GM21390 (cell line): ENCODE measurements around the gene MLYCD.

Source experiments
- ATAC-seq: cut with Tn5 transposase; IDR thresholded peaks from one replicate; pipeline ENCODE4 v1.9.1; 2021; ENCODE audit not compliant: unreplicated experiment

The MLYCD gene

GRCh38 chr16:83898463-83899271 is at the start of gene MLYCD:
Gene MLYCD, plus strand, starts transcription at chr16:83899115. Its CDS starts 30 bp downstream, at chr16:83899145.
- peak; percentile 92 for ATAC-seq

DNA sequence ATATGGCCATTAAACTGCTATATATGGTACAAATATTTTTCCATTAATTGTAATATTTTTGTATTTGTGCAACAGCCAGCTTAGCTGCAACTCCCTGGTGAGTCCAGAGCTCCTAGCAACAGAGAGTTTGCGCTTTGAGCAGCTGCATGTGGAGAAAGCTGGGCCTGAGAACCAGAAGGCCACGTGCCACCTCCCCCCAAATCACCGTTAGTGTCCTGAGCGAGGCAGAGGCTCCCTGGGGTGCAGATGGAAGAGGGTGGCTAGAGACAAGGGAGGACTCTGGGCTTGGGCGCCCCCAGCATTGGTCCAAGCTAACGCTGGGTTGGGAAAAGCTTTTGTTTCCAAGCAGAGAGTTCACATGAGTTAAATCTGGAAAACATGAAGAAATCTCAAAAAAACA is 49.5 kb upstream of the MLYCD start:
- ATAC-seq, result no peak

DNA sequence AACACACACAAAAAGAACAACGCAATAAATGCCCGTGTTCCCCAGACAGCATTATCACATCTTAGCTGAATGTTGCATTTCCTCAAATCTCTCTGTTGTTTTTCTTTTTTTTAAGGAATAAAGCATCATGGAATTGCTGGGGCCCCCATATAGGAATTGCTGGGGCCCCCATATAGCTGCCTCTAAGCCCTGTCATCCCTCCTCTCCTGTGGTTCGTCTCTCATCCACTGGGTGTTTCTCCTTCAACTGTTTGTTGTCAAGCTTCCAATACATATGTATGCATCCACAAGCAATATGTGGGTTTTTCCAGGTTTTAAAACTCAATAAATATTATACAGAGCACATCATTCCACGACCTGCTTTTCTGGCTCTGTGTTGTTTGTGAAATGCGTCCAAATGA is 48.0 kb upstream of the MLYCD start:
- no peak for ATAC-seq

GRCh38 chr16:83851473-83851872 is 47.4 kb upstream of the MLYCD start:
- ATAC-seq, result no peak

DNA sequence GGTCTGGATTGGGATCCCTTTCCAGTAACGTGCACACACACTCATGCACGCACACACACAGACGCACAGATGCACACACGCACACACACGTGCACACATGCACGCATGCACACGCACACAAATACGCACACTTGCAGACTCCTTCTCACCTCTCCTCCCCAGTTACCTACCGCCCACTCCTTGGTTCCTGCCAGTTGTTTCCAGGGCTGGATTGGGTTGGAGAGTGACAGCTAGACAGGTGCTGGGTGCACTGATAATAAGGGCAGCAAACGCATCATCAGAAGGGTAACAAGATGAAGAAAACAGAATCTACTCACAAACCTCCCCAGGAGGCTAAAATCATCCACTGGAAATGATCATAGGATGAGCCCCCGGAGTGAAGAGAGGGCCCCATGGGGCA is 46.1 kb upstream of the MLYCD start:
- ATAC-seq, result no peak

GRCh38 chr16:83853834-83854233 is 45.1 kb upstream of the MLYCD start:
- ATAC-seq, result no peak

DNA sequence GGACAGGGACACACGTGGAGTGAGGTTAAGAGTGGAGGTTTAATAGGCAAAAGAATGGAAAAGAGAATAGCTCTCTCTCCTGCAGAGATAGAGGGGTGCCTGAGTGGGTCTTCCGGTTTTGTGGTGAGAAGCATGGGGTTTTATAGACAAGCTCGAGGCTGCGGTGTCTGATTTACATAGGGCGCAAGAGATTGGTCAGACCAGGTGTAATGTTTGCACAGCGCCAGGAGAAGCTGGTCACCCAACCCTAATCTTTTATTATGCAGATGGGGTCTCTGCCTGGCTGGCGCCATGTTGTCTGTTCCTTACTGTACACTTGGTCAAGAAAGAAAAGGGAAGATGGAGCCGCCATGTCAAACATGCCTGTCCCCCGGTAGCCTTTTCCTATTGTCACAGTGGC is 44.5 kb upstream of the MLYCD start:
- no peak for ATAC-seq

DNA sequence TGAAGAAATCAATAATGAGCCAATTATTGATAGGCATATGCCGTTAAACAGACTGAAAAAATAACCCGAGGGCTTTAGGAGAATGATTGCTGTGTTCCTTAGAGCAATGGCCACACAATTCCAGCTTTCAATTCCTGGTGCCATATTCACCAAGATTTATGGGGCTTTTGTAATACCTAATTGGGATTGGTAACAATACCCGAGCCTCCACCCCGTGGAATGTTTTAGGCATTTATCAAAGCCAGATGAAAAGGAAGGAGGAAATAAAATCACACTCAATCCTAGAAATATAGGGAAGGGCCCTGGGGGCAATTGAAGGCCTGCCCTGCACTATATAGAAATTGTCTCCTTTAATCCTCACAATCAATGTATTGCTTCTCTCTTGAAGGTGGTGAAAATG is 42.1 kb upstream of the MLYCD start:
- ATAC-seq, result no peak

DNA sequence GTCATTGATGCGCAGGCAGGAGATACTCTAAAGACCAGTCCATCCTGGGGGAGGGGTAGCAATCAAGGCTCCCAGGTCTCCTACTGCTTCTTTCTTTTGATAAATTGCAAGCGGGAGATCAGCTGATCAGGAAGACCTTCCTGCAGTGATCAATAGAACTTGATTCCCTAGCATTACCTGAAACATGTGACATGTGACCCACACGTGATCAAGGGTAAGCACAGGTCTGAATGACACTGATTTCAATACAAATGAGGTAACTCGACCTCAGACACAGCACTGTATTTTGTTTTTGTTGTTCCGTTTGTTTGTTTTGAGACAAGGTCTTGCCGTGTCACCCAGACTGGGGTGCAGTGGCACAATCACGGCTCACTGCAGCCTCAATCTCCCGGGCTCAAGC is 39.6 kb upstream of the MLYCD start:
- no peak for ATAC-seq

- no peak for ATAC-seq
Measured at GRCh38 chr16:83862661-83863060, 36.3 kb upstream of the MLYCD start.

DNA sequence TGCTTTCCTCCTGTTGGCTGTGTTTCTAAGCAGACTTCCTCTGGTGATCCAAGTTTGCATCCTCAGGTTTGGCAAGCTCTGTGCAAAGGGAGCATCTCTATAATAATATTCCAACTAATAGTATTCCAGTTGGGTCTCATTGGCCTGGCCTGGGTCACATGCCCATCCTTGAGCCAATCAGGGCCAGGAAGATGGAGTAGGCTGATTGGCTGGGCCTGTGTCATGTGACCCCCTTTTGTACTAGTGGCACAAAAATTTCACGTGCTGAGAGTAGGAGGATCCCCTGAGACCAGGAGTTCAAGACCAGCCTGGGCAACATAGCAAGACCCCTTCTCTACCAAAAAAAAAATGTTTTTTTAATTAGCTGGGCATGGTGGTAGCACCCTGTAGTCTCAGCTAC is 35.2 kb upstream of the MLYCD start:
- no peak for ATAC-seq

GRCh38 chr16:83870830-83871229 is 28.1 kb upstream of the MLYCD start:
- no peak for ATAC-seq

- no peak for ATAC-seq
Measured at GRCh38 chr16:83878838-83879237, 20.1 kb upstream of the MLYCD start.

DNA sequence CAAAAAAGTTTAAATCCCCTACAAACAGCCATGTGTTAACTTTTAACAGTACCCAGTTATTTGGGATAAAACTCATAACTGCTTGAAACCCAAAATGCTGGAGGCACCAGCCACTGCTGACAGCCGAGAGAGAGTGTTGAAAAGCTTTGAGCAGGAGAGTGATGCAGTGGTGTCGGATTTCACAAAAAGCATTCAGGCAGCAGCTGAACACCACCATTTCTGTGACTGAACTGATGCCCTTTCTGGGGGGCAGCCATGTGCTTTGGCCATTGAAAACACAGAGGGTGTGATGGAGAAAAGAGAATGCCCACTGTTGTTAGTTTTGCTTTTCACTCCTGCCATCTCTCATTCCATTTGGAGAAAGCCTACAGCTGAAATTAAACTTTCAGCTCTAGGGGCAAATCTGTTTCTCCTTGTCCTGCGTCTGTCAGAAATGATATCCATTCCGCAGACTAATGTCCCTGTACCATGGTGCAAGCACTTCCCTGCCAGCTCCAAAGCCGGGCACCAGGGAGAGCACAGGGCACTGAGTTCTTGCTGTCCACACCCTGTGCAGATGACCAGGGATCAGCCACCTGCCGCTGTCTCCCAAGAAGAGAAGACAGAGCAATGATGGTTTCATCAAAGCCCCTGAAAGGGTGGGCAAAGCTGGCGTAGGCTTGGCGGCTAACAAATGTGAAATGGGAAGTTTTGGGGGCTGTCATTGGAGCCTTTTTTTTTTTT is 16.6 kb upstream of the MLYCD start:
- ATAC-seq, result no peak

DNA sequence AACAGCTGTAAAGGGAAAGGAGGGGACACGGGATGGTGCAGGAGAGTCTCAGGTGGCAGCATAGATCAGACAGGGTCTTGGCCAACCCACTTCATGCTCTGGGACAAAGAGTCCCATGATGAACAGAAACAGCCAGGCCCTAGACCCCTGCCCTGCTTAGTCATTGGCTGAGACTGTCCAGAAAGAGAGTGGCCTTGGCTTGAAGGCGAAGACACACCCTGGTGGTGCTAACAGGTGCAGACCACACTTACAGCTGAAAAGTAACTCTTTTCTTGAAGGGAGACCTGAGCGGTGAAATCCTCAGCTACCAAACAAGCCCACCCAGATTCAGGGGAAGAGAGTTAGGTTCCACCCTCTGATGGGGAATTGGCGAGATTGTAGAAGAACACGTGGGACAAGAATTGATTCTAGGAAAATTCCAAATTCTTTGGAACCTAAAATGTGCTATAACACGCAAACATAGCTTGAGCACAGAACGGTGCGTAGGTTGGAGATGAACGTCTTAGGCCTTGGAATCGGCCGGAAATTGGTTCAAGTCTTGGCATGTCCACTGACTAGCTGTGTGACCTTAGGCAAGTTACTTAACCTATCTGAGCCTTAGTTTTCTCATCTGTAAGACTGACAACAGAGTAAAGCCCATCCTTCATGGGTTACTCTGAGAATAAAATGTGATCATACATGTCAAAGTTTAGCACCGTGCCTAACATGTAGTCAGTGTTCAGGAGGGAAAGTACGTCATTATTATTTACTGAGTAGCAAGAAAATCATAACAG is 12.5 kb upstream of the MLYCD start:
- no peak for ATAC-seq

DNA sequence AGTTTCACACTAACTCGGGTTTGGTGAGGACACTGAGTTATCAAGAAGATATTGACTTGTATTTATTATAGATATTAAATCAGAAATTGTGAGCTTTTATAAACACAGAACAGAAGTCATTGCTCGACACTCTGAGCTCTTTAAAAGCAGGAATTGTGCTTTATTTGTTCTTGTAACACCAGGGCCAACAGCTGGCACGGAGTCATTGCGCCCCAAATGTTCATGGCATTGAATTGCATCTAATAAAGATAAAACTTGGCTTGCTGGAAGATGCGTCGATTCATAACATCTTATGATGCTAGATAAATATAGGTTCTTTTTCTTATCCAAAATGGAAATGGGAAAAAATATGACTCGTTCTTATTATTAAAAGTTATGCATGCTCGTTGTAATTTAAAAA is 11.8 kb upstream of the MLYCD start:
- no peak for ATAC-seq

- ATAC-seq, result no peak
Measured at GRCh38 chr16:83887564-83887963, 11.4 kb upstream of the MLYCD start.

- ATAC-seq, result no peak
Measured at GRCh38 chr16:83888672-83889044, 10.3 kb upstream of the MLYCD start.

DNA sequence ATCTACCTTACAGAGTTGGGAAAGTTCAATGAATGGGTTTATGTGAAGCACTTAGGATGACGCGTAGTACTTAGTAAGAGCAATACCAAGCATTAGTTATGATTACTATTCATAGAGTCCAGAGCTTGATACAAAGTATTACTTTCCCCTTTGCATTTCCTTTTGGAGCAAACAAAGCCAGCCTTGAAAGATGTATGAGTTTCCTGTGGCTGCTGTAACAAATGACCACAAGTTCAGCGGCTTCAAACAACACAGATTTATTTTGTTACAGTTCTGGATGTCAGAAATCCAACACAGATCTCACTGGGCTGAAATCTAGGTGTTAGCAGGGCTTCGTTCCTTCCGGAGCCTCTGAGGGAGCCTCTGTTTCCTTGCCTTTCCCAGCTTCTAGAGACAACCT is 8.6 kb upstream of the MLYCD start:
- ATAC-seq, result no peak

DNA sequence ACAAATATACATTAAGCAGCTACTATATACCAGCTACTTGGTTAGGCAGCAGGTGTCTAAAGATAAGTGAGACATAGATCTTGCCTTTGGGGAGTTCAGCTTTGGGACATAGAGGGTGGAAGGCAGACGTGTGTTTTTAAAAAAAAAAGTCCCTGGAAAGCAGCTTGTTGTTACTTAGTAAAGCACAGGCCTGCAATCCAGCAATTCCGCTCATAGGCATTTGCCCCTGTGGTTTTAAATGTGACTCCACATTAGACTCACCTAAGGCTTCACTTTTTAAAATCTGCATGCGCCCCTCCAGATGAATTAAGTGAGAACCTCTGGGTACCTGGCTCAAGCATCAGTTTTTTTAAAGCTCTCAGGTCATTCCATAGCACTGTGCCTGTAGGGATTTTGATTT is 7.2 kb upstream of the MLYCD start:
- no peak for ATAC-seq

GRCh38 chr16:83895243-83895642 is 3.7 kb upstream of the MLYCD start:
- no peak for ATAC-seq

DNA sequence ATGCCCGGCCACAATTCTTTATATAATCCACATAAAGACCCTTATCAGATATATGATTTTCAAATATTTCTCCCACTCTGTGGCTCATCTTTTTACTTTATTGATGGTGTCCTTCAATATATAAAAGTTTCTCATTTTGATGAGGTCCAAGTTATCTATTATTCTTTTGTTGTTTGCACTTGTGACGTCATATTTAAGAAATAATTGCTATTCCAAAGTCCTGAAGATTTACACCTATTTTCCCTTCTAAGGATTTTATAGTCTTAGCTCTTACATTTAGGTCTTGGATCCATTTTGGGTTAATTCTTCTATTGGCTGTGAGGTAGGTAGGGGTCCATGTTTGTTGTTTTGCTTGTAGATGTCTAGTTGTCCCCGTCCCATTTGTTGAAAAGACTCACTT is 3.0 kb upstream of the MLYCD start:
- ATAC-seq, result no peak
